Panc1 (cell line): ENCODE measurements around the gene APP. TPM values are rescaled to one million over a fixed set of nuclear protein-coding genes. Genes with fewer than 3 reads are reported as not detected.

Experiments used
- ATAC-seq: fragments of 200-7000 bp; cut with Tn5 transposase; 2 replicates; pipeline ENCODE4 v1.9.1; 2020; ENCODE audit warnings: mild to moderate bottlenecking, moderate library complexity
- BruUV-seq: library from RNA; stranded (reverse); fragments of 400-500 nt; replicated peaks from 2 replicates; lab custom pipeline; 2021; lab: Mats Ljungman, UMichigan
- CTCF ChIA-PET: fragments of 300-600 bp; sonication (Branson Sonifier 250); formaldehyde crosslinking; loops from one replicate; lab custom pipeline; 2022; ENCODE audit warnings: antibody characterized with exemption; lab: Charles Lee
- POLR2A ChIA-PET: fragments of 300-600 bp; sonication (Branson Sonifier 250); formaldehyde crosslinking; loops from one replicate; lab custom pipeline; 2022; ENCODE audit warnings: antibody characterized with exemption; lab: Charles Lee
- DNase-seq: peaks from one replicate; pipeline ENCODE4 v3.0.0-alpha.2; 2010; ENCODE audit warnings: low read depth, low spot score
- H3K27ac ChIP-seq: 2 replicates; pipeline ENCODE4 v1.5.1; 2011; ENCODE audit warnings: mild to moderate bottlenecking, low read length, inconsistent platforms
- H3K27me3 ChIP-seq: fragments of 200-500 bp; sonication (Bioruptor generic); 2 replicates; pipeline ENCODE4 v1.6.0; 2014; ENCODE audit warnings: low read length, inconsistent platforms; ENCODE audit not compliant: control insufficient read depth, insufficient read depth
- H3K36me3 ChIP-seq: fragments of 200-500 bp; sonication (Bioruptor generic); 2 replicates; pipeline ENCODE4 v1.5.1; 2014; ENCODE audit warnings: inconsistent platforms, mild to moderate bottlenecking, low read length, moderate library complexity; ENCODE audit not compliant: control insufficient read depth, insufficient read depth
- H3K4me1 ChIP-seq: 2 replicates; pipeline ENCODE4 v1.5.1; 2011; ENCODE audit warnings: inconsistent platforms, mild to moderate bottlenecking, low read length, moderate library complexity; ENCODE audit not compliant: control insufficient read depth, insufficient read depth
- H3K4me3 ChIP-seq, 2 experiments: 2 replicates each; pipeline ENCODE4 v1.5.1; 2011 to 2012; ENCODE audit warnings: low read depth in 2 of 2, low read length in 2 of 2, mild to moderate bottlenecking in 2 of 2, inconsistent platforms in 1 of 2, moderate library complexity in 1 of 2
- H3K9me3 ChIP-seq: fragments of 200-500 bp; sonication (Bioruptor generic); 2 replicates; pipeline ENCODE4 v1.5.1; 2014; ENCODE audit warnings: low read depth, mild to moderate bottlenecking, inconsistent platforms, low read length, moderate library complexity; ENCODE audit not compliant: control insufficient read depth, insufficient read depth
- CTCF ChIP-seq: fragments of 450-650 bp; IDR thresholded peaks from 2 replicates; pipeline ENCODE4 v1.5.1; 2017; ENCODE audit warnings: mild to moderate bottlenecking
- POLR2AphosphoS5 ChIP-seq: IDR thresholded peaks from 2 replicates; pipeline ENCODE4 v1.6.1; 2012; ENCODE audit warnings: mild to moderate bottlenecking, low read depth, low read length, moderate library complexity
- REST ChIP-seq, 2 experiments: IDR thresholded peaks; 2 replicates each; pipeline ENCODE4 v1.6.1; 2011 to 2012; ENCODE audit warnings: low read depth in 2 of 2, control low read depth in 1 of 2, low read length in 1 of 2, mild to moderate bottlenecking in 1 of 2, moderate library complexity in 1 of 2; ENCODE audit not compliant: insufficient read depth in 1 of 2
- SIN3A ChIP-seq: IDR thresholded peaks from 2 replicates; pipeline ENCODE4 v1.6.1; 2012; ENCODE audit warnings: low read depth, mild to moderate bottlenecking, low read length, moderate library complexity, borderline replicate concordance; ENCODE audit not compliant: insufficient read depth
- TCF7L2 ChIP-seq: IDR thresholded peaks from 2 replicates; pipeline ENCODE4 v1.6.1; 2011; ENCODE audit warnings: mild to moderate bottlenecking, low read depth, low read length, inconsistent platforms
- in situ Hi-C: cut with HindIII; loops from 2 replicates; pipeline ENCODE4 v1.10.0; 2016; ENCODE audit warnings: low sequenced_read_pairs, low pct_unique_long_range_greater_than_20kb
- intact Hi-C: fragments of 100-400 bp; cut with micrococcal nuclease; formaldehyde crosslinking; loops from one replicate; pipeline ENCODE4 v1.10.0; 2022; ENCODE audit not compliant: unreplicated experiment
- total RNA-seq: library from RNA; stranded (reverse); gene quantifications from one replicate; pipeline ENCODE4 v1.2.1, GENCODE V29; 2021; ENCODE audit not compliant: unreplicated experiment

The APP gene
- total RNA-seq, 1 experiment from 2014 or later = 542 TPM

- Histone ChIP-seq H3K4me1 (no peaks in the 10 kb centered on the region; the same call in 1 of the 2 replicates), H3K9me3 (no peaks in the 10 kb centered on the region), H3K36me3 (peaks cover 11% of the 10 kb centered on the region; the same call in 1 of the 2 replicates), H3K27ac (no peak overlapping the region), H3K27me3 (no peaks in the 10 kb centered on the region), H3K4me3 (no peak overlapping the region)
- no peak for ATAC-seq
- intact Hi-C loops (no loop called here), in situ Hi-C loops (no loop called here)
- BruUV-seq = no TSS peak
- ChIA-PET POLR2A (no interaction called here), CTCF (no interaction called here)
- no peak for DNase-seq
- TF ChIP-seq REST (IDR thresholded peaks at IDR 0.05; ENCODE audit: insufficient read depth in 1 of 2, low read depth in 2 of 2, low read length in 1 of 2) = no peak
- TF ChIP-seq TCF7L2 = no peak
- no peak for TF ChIP-seq POLR2AphosphoS5
- no peak for TF ChIP-seq CTCF
- TF ChIP-seq SIN3A = no peak
These were observed 64.0 kb downstream of the APP start for GRCh38 chr21:26106562-26106961.

- H3K9me3 ChIP-seq = no peaks in the 10 kb centered on the region
- H3K4me3 ChIP-seq = no peak overlapping the region
- ATAC-seq (no peak), DNase-seq (no peak)
- H3K4me1 ChIP-seq = no peaks in the 10 kb centered on the region; the same call in 1 of the 2 replicates
- in situ Hi-C loops = no loop called here
- no TSS peak for BruUV-seq
- no peaks in the 10 kb centered on the region for H3K27me3 ChIP-seq
- POLR2A ChIA-PET = no interaction called here
- TF ChIP-seq REST (IDR thresholded peaks at IDR 0.05; ENCODE audit: insufficient read depth in 1 of 2, low read depth in 2 of 2, low read length in 1 of 2) (no peak), CTCF (no peak), SIN3A (no peak), TCF7L2 (no peak), POLR2AphosphoS5 (no peak)
- intact Hi-C loops = no loop called here
- H3K27ac ChIP-seq = no peak overlapping the region
- CTCF ChIA-PET = no interaction called here
- peaks cover 6% of the 10 kb centered on the region; the same call in 1 of the 2 replicates for H3K36me3 ChIP-seq
These were observed 64.8 kb downstream of the APP start for GRCh38 chr21:26105819-26106218.
